Breast epithelium (tissue), 4 donors: Measurements from ENCODE around the gene PKD1. TPM values are rescaled to one million over a fixed set of nuclear protein-coding genes. Genes with fewer than 3 reads are reported as not detected.

ENCODE experiments used
- DNase-seq, 2 donors: peaks; one replicate each; pipeline ENCODE4 v3.0.0-alpha.2; 2019; ENCODE audit warnings: low spot score in 2 of 2
- H3K27ac ChIP-seq, 2 donors: fragments of 200-600 bp; sonication (generic) in 1 of 2; one replicate each; pipeline ENCODE4 v1.5.1; 2016 to 2019; ENCODE audit warnings: mild to moderate bottlenecking in 1 of 2
- H3K27me3 ChIP-seq, 2 donors: fragments of 200-600 bp; sonication (generic) in 1 of 2; one replicate each; pipeline versions ENCODE4 v1.5.1 to v1.6.0; 2017 to 2019; ENCODE audit warnings: control low read depth in 1 of 2, mild to moderate bottlenecking in 1 of 2
- H3K36me3 ChIP-seq: fragments of 200-600 bp; one replicate; pipeline ENCODE4 v1.5.1; 2019
- H3K4me1 ChIP-seq, 2 donors: fragments of 200-600 bp; sonication (generic); one replicate each; pipeline ENCODE4 v1.5.1; 2016 to 2019; ENCODE audit warnings: control low read depth in 1 of 2
- H3K4me3 ChIP-seq, 3 donors: fragments of 200-600 bp; sonication (generic); 1 replicate in 2 of 3; 2 replicates in 1 of 3; pipeline ENCODE4 v1.5.1; 2016 to 2019; ENCODE audit warnings: mild to moderate bottlenecking in 3 of 3, moderate library complexity in 2 of 3
- H3K9me3 ChIP-seq, 2 donors: fragments of 200-600 bp; sonication (generic) in 1 of 2; one replicate each; pipeline ENCODE4 v1.5.1; 2016 to 2019; ENCODE audit warnings: control low read depth in 1 of 2
- POLR2A ChIP-seq: fragments of 450-650 bp; IDR thresholded peaks from one replicate; pipeline ENCODE4 v1.6.1; 2016; ENCODE audit warnings: antibody characterized with exemption, mild to moderate bottlenecking, moderate library complexity
- POLR2AphosphoS5 ChIP-seq, 3 donors: sonication (generic); formaldehyde crosslinking; IDR thresholded peaks; one replicate each; pipeline ENCODE4 v1.6.1; 2017; ENCODE audit warnings: antibody characterized with exemption in 3 of 3
- intact Hi-C: fragments of 100-400 bp; cut with DNase I; formaldehyde crosslinking; loops from one replicate; pipeline ENCODE4 v1.15.1; 2023; ENCODE audit warnings: low total_unique reads
- total RNA-seq, 3 donors: library from RNA; depleted of rRNA; stranded (reverse); fragments of >200 nt; gene quantifications; one replicate each; pipeline ENCODE4 v1.1.0, GENCODE V29; 2016
- TF ChIP-seq, protein P1 (sequence below), 3 donors: fragments of 450-650 bp; IDR thresholded peaks; one replicate each; pipeline ENCODE4 v1.5.1; 2016 to 2017; ENCODE audit warnings: antibody characterized with exemption in 3 of 3, mild to moderate bottlenecking in 3 of 3, moderate library complexity in 3 of 3

Gene PKD1
- total RNA-seq, 3 donors from 2014 or later = 74.2 to 110 (median 107) TPM

DNA sequence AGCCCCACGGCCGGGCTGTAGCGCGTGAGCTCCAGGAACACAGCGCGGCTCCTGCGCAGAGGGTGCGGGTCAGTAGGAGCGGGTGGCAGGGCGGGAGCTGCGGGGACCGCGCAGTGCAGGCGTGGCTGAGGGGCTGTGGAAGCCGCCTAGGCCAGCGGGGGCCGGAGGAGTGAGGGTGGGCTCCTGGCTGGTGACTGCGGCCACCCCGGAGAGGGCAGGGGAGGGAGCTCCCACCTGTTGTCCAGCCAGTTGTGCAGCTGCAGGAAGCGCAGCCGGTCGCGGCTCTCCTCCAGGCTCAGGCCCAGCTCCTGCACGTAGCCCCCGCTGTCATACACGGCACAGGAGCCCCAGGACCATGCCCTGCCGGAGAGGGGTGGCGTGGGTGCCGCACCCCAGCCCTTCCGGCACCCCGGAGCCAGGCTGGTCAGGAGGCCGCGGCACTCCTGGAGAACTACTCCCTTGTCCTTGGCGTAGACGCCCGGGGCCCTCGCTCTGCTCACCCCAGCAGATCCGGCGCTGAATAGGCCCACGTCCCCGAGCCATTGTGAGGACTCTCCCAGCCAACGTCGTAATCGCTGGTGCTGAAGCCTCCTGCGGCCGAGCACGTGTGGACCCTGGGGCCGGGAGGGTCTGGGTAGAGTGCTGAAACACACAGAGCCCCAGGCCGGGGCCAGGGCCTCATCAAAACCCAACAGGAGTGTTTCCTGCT is 44.0 kb downstream of the PKD1 start:
- no peaks in the 10 kb centered on the region for H3K36me3 ChIP-seq
- H3K9me3 ChIP-seq = no peaks in the 10 kb centered on the region
- no peaks in the 10 kb centered on the region for H3K4me1 ChIP-seq
- intact Hi-C loops = no loop called here
- H3K27ac ChIP-seq = peak overlapping the region in 1 of 2 donors; percentile 52
- TF ChIP-seq POLR2AphosphoS5 (IDR thresholded peaks at IDR 0.05) = no peak
- TF ChIP-seq, protein P1, sequence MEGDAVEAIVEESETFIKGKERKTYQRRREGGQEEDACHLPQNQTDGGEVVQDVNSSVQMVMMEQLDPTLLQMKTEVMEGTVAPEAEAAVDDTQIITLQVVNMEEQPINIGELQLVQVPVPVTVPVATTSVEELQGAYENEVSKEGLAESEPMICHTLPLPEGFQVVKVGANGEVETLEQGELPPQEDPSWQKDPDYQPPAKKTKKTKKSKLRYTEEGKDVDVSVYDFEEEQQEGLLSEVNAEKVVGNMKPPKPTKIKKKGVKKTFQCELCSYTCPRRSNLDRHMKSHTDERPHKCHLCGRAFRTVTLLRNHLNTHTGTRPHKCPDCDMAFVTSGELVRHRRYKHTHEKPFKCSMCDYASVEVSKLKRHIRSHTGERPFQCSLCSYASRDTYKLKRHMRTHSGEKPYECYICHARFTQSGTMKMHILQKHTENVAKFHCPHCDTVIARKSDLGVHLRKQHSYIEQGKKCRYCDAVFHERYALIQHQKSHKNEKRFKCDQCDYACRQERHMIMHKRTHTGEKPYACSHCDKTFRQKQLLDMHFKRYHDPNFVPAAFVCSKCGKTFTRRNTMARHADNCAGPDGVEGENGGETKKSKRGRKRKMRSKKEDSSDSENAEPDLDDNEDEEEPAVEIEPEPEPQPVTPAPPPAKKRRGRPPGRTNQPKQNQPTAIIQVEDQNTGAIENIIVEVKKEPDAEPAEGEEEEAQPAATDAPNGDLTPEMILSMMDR (IDR thresholded peaks at IDR 0.05) = no peak
- TF ChIP-seq POLR2A = no peak
- no peak for DNase-seq
- H3K4me3 ChIP-seq = no peak overlapping the region
- H3K27me3 ChIP-seq = no peaks in the 10 kb centered on the region

DNA sequence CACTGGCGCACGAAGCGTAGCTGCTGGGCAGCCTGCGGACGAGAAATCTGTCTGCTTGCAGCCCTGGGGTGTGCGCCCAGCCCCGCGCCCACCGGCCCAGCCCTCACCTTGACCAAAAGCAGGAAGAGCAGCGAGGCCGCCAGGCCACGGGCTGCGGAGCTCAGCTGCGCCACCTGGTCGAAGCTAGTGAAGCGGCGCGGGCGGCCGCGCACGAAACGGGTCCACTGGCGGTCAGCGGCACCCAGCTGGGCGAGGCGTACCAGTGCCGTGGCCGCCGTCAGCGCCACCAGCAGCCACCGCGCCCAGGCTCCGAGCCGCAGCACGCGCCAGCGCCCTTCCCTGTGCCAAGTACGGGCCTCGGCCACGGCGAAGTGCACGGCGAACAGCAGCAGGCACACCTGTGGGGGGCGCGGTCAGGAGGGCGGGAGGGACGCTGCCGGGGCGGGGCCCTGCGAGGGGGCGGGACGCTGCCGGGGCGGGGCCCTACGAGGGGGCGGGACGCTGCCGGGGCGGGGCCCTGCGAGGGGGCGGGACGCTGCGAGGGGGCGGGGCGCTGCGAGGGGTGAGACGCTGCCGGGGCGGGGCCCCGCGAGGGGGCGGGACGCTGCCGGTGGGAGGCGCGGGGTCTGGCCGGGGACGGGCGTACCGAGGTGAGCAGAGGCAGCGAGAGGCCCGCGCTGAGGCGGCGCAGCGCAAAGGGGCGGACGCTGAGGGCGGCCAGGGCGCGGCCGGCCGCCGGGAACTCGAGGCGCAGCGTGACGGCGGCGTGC is 44.7 kb downstream of the PKD1 start:
- Histone ChIP-seq H3K36me3 (no peaks in the 10 kb centered on the region), H3K4me3 (no peak overlapping the region), H3K27ac (peak overlapping the region in 1 of 2 donors; percentile 52), H3K4me1 (no peaks in the 10 kb centered on the region), H3K9me3 (no peaks in the 10 kb centered on the region), H3K27me3 (no peaks in the 10 kb centered on the region)
- DNase-seq = peak in 1 of 2 donors; percentile 66
- TF ChIP-seq, protein P1 (IDR thresholded peaks at IDR 0.05) = peak in 1 of 3 donors; percentile 21
- TF ChIP-seq POLR2A = no peak
- intact Hi-C loops = no loop called here

DNA sequence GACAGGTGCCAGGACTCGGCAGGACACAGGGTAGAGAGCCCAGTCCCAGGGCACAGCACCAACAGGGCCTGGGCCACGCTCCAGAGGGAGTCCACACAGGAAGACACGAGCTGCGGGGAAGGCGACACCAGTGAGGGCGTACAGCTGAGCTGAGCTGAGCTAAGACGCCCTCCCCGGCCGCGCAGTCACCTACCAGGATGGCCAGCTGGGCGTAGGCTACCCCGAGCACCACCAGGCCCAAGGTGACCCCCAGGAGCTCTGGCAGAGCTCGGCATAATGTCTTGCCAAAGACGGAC is 45.3 kb downstream of the PKD1 start:
- Histone ChIP-seq H3K9me3 (no peaks in the 10 kb centered on the region), H3K27me3 (no peaks in the 10 kb centered on the region), H3K4me1 (no peaks in the 10 kb centered on the region), H3K4me3 (no peak overlapping the region), H3K36me3 (no peaks in the 10 kb centered on the region), H3K27ac (no peak overlapping the region)
- intact Hi-C loops = no loop called here
- no peak for DNase-seq
- TF ChIP-seq, protein P1 (IDR thresholded peaks at IDR 0.05) = no peak
- no peak for TF ChIP-seq POLR2AphosphoS5 (IDR thresholded peaks at IDR 0.05)
- TF ChIP-seq POLR2A = no peak

DNA sequence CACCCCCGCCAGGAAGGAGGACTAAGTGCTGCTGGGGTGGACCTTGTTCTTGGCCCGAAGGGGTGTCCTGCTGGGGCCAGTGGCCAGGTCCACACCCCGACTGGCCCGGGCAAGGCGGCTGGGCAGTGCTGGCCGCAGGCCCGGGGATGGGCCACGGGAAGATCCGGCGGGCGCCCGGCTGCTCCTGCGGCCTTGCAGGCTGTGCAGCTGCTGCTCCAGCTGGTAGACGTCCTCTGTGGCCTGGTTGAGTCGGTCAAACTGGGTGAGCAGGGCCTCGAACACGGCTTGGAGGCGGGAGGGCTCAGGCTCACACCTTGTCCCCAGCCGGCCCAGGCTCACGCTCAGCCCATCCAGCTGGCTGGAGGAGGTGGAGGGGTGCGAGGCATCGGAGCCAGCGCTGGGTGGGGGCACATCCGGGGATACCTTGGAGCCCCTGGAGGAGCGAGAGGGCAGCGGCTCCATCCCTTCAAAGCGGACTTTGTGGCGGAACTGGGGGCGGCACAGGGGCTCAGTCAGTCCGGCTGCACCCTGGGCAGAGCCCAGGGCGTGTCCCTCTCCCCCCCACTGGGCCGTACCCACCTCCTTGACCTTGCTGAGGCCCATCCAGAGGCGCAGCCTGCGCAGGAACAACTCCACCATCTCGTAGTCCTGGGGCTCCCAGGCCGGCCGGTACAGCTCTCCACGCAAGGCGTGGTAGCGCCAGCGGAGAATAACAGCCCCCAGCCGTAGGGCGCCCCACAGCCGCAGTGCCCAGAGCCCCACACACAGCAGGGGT is 45.8 kb downstream of the PKD1 start:
- DNase-seq = no peak
- TF ChIP-seq, protein P1 (IDR thresholded peaks at IDR 0.05) = no peak
- TF ChIP-seq POLR2AphosphoS5 (IDR thresholded peaks at IDR 0.05) = no peak
- TF ChIP-seq POLR2A = no peak
- H3K36me3 ChIP-seq = no peaks in the 10 kb centered on the region
- no peaks in the 10 kb centered on the region for H3K4me1 ChIP-seq
- no peak overlapping the region for H3K27ac ChIP-seq
- no peak overlapping the region for H3K4me3 ChIP-seq
- no peaks in the 10 kb centered on the region for H3K9me3 ChIP-seq
- intact Hi-C loops = no loop called here
- H3K27me3 ChIP-seq = no peaks in the 10 kb centered on the region
